ENCODE measurements around the gene MINK1.

MINK1 gene

GRCh38 chr17:4879601-4880000, 46.5 kb downstream of the MINK1 start:
- DNase-seq, result no peak

GRCh38 chr17:4880857-4881256, 47.7 kb downstream of the MINK1 start:
- no peak for DNase-seq

GRCh38 chr17:4881761-4882555, 48.8 kb downstream of the MINK1 start:
- DNase-seq, result peak; percentile 73

GRCh38 chr17:4884489-4884888, 51.3 kb downstream of the MINK1 start:
- no peak for DNase-seq

GRCh38 chr17:4886830-4887229, 53.7 kb downstream of the MINK1 start:
- no peak for DNase-seq

GRCh38 chr17:4887581-4887980, 54.4 kb downstream of the MINK1 start:
- no peak for DNase-seq

- no peak for DNase-seq
Observed at GRCh38 chr17:4891411-4892410, 58.6 kb downstream of the MINK1 start.

GRCh38 chr17:4892499-4893221, 59.5 kb downstream of the MINK1 start:
- DNase-seq, result no peak

- DNase-seq, result no peak
Observed at GRCh38 chr17:4893272-4893671, 60.1 kb downstream of the MINK1 start.

- DNase-seq, result no peak
Observed at GRCh38 chr17:4893721-4894560, 60.8 kb downstream of the MINK1 start.

- DNase-seq, result no peak
Observed at GRCh38 chr17:4895121-4895520, 62.0 kb downstream of the MINK1 start.

- DNase-seq, result no peak
Observed at GRCh38 chr17:4895657-4896331, 62.7 kb downstream of the MINK1 start.

- no peak for DNase-seq
Observed at GRCh38 chr17:4896332-4897197, 63.4 kb downstream of the MINK1 start.

GRCh38 chr17:4897198-4897687, 64.1 kb downstream of the MINK1 start:
- no peak for DNase-seq

GRCh38 chr17:4897785-4898184, 64.6 kb downstream of the MINK1 start:
- no peak for DNase-seq

GRCh38 chr17:4898351-4898750, 65.2 kb downstream of the MINK1 start:
- no peak for DNase-seq

- DNase-seq, result no peak
Observed at GRCh38 chr17:4898927-4899326, 65.8 kb downstream of the MINK1 start.

- peak; percentile 94 for DNase-seq
Observed at GRCh38 chr17:4899341-4900230, 66.4 kb downstream of the MINK1 start, which contains the start of gene C17orf107. TSS of gene C17orf107 (plus strand) at chr17:4899536. CDS start at chr17:4899763, 227 bp downstream.

All from CD4-positive, alpha-beta T cell treated with Interleukin-12 subunit alpha and Interleukin-12 subunit beta, for 1 hour (primary cell).